Fibroblast of the aortic adventitia (primary cell): Measurements from ENCODE around the gene COL4A1. TPM values are rescaled to one million over a fixed set of nuclear protein-coding genes. Genes with fewer than 3 reads are reported as not detected.

Source experiments
- DNase-seq: peaks from one replicate; pipeline ENCODE4 v3.0.0-alpha.2; 2010; ENCODE audit warnings: low read depth
- H3K4me3 ChIP-seq: 2 replicates; pipeline ENCODE4 v1.5.1; 2011; ENCODE audit warnings: low read depth, mild to moderate bottlenecking, control low read depth, low read length, moderate library complexity
- total RNA-seq: library from RNA; depleted of rRNA; stranded (reverse); fragments of >200 nt; gene quantifications from 2 replicates; pipeline ENCODE4 v1.2.3, GENCODE V29; 2012; ENCODE audit warnings: low replicate concordance
- TF ChIP-seq, protein P1 (sequence below): IDR thresholded peaks from 2 replicates; pipeline ENCODE4 v1.5.1; 2011; ENCODE audit warnings: mild to moderate bottlenecking, low read length, control low read depth, inconsistent platforms; ENCODE audit not compliant: insufficient read depth

Gene COL4A1
- total RNA-seq, 1 donor, result 43.7 TPM

DNA sequence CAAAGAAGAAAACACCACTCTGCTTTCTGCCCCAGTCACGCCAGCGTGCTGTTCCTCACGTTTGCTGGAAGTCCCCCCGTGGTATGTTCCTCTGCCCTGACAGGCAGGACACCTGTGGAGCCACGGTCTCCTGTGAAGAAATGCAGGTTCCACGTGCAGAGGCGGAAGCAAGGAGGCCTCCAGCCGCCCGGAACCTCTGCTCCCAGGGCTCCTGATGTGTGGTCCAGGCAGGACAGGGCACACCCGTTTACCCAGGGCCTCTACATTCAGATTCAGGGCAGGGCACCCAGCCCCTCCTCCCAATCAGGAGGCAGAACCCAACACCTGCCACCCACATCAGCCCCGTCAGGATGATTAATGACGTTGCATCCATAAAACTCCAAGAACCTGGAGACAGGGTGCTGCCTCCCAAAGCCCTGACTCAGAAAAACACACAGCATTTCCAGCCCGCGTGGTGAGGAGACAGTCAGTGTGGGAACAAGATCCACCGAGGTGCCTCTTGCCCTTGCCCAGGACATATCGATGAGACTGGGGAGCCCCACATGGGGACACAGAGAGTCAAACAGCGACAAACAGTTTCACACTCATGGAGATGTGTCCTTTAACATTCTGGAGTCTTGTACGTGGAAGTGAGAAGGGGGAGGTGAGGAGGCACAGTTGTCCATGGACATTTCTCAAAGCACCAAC is 76.2 kb downstream of the COL4A1 start:
- TF ChIP-seq, protein P1, sequence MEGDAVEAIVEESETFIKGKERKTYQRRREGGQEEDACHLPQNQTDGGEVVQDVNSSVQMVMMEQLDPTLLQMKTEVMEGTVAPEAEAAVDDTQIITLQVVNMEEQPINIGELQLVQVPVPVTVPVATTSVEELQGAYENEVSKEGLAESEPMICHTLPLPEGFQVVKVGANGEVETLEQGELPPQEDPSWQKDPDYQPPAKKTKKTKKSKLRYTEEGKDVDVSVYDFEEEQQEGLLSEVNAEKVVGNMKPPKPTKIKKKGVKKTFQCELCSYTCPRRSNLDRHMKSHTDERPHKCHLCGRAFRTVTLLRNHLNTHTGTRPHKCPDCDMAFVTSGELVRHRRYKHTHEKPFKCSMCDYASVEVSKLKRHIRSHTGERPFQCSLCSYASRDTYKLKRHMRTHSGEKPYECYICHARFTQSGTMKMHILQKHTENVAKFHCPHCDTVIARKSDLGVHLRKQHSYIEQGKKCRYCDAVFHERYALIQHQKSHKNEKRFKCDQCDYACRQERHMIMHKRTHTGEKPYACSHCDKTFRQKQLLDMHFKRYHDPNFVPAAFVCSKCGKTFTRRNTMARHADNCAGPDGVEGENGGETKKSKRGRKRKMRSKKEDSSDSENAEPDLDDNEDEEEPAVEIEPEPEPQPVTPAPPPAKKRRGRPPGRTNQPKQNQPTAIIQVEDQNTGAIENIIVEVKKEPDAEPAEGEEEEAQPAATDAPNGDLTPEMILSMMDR, result no peak
- no peak overlapping the region for H3K4me3 ChIP-seq
- DNase-seq, result no peak

DNA sequence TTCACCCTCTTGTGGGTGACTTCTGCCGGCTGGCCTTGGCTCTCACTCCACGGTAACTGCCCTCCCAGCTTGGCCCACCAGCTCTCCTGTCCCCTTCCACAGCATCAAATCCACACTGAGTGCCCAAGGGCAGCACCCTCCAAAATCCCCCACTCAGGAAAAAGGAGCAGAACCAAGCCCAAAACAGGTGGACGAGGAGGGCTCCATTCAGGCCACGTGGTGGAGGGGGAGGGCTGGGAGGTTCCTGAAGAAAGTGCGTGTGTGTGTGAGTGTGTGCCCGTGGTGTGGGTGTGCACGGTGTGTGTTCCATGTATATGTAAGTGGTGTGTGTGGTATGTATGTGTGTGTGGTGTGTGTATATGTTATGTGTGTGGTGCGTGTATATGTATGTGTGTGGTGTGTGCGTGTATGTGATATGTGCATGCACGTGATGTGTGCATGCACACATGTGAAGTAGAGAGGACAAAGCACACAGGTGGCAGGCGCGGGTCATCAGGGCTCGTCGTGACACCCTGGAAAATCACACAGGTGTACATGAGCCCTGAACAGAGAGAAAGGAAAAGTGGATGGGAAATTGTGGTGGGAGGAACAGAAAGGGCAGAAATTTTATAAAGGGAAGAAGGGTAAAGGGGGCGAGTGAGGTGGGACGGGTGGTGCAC is 76.9 kb downstream of the COL4A1 start:
- DNase-seq, result no peak
- no peak overlapping the region for H3K4me3 ChIP-seq
- TF ChIP-seq, protein P1, result no peak

DNA sequence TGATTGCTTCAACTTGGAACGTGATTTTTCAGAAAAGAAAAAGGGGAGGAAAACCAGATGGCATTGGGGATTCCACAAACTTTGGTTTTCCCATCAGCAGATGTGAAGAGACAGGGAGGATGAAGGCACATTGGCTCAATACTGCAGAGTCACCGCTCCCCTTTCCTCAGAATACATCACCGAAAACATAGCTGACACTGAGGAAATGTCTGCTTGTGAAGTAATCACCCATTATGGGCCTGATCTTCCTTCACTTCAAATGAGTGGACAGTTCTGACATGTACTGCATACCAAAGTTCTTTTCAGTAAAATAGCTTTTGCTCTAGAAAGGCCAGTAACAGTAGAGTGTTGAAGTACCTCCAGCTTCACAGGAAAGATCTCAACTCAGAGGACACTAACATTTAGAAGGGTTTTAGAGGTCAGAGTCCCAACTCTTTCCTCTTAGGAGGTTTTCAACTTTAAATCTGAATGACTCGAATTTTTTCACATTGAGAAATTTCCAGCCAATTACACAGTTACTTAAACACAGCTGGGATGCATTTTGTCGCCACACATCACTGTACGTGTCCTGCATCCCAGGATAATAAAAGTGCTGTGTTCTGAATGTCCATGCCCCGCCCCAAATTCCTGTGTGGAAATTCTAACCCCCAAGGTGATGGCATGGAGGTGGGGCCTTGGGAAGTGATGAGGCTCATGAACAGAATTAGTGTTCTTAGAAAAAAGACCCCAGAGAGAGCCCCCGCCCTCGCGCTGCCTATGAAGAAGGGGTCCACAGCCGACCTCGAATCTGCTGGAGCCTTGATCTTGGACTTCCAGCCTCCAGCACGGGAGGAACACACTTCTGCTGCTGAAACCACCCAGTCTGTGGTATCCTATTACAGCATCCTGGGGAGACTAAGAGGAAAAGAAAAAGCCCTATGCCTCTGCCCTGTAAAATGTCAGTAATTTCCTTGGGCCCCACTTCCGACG is 77.7 kb downstream of the COL4A1 start:
- no peak overlapping the region for H3K4me3 ChIP-seq
- DNase-seq, result no peak
- TF ChIP-seq, protein P1, result no peak

DNA sequence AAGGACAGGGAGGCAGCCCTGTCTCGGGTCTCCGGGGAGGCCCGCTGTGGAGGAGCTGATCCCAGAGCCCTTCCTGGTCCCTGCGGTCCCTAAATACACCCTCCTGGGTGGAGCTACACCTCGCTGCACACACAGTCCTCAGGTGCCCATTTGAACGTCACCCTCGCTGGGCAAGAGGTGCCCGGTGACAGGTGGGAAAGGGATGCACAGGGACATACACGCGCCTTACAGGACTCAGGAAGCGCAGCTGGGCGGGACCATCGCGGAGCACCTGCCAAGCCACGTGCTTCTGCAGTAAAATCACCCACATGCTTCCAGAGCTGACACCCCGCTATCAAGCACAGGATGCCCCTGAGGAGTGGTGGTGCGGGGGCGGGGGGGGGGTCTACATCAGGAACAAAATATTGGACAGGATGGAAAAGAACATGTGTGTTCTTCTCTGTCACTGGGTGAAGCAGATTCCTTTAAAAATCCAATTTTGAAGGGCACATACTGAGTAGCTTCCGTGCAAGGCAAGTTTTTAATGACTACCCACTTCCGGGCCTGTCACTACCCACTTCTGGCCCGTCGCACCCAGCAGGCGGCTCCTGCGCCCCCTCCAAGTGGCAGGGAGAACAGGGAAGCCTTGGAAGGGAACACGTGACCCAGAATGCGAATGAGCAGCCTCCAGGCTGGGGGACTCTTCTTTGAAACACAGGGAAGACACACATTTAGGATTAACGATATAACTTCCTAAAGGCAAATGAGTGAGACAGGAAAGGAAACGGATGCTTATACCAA is 78.9 kb downstream of the COL4A1 start:
- TF ChIP-seq, protein P1, result no peak
- DNase-seq, result no peak
- H3K4me3 ChIP-seq, result no peak overlapping the region

DNA sequence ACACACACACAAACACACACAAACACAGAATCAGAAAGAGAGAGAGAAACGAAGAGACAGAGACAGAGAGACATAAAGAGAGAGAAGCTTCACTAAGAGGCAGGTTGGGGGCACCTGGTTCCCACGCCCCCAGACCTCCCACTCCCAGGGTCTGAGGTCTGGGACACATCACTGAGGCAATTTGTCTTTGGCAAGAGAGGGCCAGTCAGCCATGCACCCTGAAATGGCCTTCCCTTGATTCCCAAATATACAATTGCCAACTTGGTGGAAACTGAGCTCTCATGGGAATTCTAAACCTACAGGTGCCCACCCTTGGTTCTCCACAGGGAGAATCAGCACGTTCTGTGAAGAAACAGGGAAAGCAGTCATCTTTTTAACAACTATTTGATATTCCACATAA is 79.5 kb downstream of the COL4A1 start:
- TF ChIP-seq, protein P1, result no peak
- H3K4me3 ChIP-seq, result no peak overlapping the region
- no peak for DNase-seq
